ENCODE measurements around the gene OR2AG1.

OR2AG1 gene

DNA sequence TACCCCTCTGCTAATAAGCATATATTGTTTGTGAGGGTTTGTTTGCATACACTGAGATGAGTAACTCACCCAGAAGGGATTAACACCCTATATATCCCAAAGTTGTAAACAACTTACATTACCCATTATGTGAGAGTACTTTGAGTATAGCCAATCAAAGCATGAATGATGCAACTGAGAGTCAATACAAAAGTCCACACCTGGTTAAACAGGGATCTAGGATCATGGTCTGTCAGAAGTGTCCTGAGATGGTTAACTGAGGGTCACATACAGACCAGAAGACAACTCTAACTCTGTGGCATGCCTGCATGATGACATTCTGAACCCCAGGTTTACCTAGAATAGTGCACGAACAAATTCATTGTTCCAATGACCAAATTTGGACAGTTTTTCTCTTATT is 45.3 kb downstream of the OR2AG1 start:
- Mint-ChIP-seq H3K27me3 (peaks cover 5% of the 10 kb centered on the region), H3K4me3 (no peak overlapping the region), H3K4me1 (no peaks in the 10 kb centered on the region), H3K36me3 (no peaks in the 10 kb centered on the region), H3K27ac (no peak overlapping the region), H3K9me3 (no peaks in the 10 kb centered on the region)

GRCh38 chr11:6833356-6833755 is 50.5 kb downstream of the OR2AG1 start:
- H3K27me3 Mint-ChIP-seq: peaks cover 6% of the 10 kb centered on the region
- H3K27ac Mint-ChIP-seq: no peak overlapping the region
- no peaks in the 10 kb centered on the region for H3K9me3 Mint-ChIP-seq
- H3K36me3 Mint-ChIP-seq: no peaks in the 10 kb centered on the region
- no peak overlapping the region for H3K4me3 Mint-ChIP-seq
- no peaks in the 10 kb centered on the region for H3K4me1 Mint-ChIP-seq

GRCh38 chr11:6834021-6834420 is 51.2 kb downstream of the OR2AG1 start:
- Mint-ChIP-seq H3K27ac (no peak overlapping the region), H3K9me3 (no peaks in the 10 kb centered on the region), H3K36me3 (no peaks in the 10 kb centered on the region)

More at GRCh38 chr11:6834021-6834420, 51.2 kb downstream of the OR2AG1 start:
- H3K4me1 Mint-ChIP-seq: no peaks in the 10 kb centered on the region
- peaks cover 2% of the 10 kb centered on the region for H3K27me3 Mint-ChIP-seq
- no peak overlapping the region for H3K4me3 Mint-ChIP-seq
